A204.1 (cell line): Measurements from ENCODE around the gene SETD2.
"Not testable (repeated sequence)": the region's sequence is repeated elsewhere in the genome, so short reads cannot be mapped to it uniquely, and the experiment has no call there.

Experiments
- FAIRE-seq: peaks from 2 replicates; lab custom pipeline; 2012; peaks lifted over from hg19 to GRCh38; lab: Jason Lieb, UNC

Gene SETD2, protein sequence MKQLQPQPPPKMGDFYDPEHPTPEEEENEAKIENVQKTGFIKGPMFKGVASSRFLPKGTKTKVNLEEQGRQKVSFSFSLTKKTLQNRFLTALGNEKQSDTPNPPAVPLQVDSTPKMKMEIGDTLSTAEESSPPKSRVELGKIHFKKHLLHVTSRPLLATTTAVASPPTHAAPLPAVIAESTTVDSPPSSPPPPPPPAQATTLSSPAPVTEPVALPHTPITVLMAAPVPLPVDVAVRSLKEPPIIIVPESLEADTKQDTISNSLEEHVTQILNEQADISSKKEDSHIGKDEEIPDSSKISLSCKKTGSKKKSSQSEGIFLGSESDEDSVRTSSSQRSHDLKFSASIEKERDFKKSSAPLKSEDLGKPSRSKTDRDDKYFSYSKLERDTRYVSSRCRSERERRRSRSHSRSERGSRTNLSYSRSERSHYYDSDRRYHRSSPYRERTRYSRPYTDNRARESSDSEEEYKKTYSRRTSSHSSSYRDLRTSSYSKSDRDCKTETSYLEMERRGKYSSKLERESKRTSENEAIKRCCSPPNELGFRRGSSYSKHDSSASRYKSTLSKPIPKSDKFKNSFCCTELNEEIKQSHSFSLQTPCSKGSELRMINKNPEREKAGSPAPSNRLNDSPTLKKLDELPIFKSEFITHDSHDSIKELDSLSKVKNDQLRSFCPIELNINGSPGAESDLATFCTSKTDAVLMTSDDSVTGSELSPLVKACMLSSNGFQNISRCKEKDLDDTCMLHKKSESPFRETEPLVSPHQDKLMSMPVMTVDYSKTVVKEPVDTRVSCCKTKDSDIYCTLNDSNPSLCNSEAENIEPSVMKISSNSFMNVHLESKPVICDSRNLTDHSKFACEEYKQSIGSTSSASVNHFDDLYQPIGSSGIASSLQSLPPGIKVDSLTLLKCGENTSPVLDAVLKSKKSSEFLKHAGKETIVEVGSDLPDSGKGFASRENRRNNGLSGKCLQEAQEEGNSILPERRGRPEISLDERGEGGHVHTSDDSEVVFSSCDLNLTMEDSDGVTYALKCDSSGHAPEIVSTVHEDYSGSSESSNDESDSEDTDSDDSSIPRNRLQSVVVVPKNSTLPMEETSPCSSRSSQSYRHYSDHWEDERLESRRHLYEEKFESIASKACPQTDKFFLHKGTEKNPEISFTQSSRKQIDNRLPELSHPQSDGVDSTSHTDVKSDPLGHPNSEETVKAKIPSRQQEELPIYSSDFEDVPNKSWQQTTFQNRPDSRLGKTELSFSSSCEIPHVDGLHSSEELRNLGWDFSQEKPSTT (N-terminal part only)

DNA sequence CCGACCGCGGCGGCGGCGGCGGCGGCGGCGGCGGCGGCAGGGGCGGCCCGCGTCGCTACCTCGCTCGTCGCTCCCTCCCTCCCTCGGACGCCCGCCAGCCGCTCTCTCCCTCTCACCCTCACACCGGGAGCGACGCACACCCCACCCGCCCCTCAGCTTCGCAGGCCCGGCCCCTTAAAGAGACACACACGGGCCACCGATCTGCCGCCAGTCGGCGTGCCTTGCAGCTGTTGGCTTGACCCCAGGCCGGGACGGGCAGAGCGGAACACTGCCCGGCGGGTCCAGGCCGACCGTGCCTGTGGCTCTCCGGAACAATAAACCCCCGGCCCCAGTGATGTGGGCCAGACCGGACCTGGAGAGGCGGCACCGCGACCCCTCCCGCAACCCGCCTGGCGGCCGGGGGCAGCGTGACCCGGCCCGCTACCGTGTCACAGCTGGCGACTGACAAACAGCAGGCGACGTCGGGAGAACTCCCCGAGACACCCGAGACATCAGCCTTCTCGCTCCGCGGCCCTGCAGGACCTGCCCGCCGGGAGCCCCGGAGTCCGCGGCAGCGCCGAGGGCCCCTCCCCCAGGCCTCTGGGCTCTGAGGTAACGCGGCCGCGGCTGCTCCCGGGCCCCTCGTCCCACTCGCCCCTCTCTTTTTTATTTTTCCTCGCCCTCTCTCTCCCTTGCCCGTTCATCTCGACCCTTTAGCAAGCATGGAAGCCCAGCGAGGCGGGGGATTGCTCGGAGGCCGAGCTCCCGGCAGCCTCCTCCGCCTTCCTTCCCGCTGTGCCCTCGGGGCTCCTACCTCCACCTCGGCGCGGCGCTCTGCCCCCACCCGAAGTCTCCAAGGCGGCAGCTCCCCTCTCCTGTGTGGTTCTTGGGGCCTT, at the start of gene SETD2:
Gene SETD2 (minus strand): TSS at position 107 of the 875 bp plus-strand sequence. CDS start 189 bp downstream, outside the sequence.
- no peak for FAIRE-seq

DNA sequence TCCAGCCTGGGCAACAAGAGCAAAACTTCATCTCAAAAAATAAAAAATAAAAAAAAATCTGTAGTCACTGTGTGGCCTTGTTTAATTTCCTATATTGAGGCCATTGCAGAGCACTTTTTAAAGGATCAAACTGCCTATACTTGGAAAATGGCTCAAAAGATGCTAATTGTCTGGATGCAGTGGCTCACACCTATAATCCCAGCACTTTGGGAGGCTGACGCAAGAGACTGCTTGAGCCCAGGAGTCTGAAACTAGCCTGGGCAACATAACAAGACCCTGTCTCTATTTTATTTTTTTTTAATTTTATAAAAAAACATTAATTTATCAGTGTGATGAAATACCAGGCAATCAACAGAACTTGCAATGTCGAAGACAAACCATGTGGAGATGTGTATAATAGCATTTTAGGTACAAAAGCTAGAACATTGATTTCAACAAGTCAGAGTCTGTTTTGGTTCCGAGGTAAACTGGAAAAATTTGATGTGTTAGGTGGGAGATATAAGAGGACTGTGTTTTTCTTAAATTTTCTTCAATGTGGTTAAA, 47.0 kb upstream of the SETD2 start:
- peak; percentile 47 for FAIRE-seq

DNA sequence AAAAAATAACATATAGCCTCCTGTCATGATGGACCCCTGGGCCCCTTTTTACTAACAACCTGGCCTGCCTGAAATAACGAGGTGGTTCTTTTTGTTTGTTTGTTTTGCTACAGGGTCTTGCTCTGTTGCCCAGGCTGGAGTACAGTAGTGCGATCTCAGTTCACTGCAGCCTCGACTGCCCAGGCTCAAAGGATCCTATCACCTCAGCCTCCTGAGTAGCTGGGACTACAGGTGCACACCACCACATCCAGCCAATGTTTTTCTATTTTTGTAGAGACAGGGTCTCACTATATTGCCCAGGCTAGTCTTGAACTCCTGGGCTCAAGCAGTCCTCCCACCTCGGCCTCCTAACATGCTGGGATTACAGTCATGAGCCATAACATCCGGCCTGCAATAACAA, 42.1 kb upstream of the SETD2 start:
- FAIRE-seq = not testable (repeated sequence)

DNA sequence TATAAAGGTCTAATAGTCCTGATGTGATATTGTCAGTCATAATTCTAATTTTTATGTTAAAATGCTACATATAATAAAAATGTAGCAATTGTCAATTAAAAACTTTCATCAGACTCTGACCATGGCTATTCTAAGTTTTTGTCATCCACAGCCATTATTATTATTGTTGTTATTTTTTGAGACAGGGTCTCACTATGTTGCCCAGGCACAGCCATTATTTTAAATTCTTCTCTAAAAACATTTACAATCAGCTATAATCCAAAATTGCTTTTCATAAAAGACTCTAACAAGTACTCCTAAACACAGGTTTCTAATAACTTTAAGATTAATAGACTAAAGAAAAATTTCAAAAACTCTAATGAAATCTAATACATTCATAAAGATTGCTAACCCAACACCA, 41.0 kb upstream of the SETD2 start:
- peak; percentile 73 for FAIRE-seq

DNA sequence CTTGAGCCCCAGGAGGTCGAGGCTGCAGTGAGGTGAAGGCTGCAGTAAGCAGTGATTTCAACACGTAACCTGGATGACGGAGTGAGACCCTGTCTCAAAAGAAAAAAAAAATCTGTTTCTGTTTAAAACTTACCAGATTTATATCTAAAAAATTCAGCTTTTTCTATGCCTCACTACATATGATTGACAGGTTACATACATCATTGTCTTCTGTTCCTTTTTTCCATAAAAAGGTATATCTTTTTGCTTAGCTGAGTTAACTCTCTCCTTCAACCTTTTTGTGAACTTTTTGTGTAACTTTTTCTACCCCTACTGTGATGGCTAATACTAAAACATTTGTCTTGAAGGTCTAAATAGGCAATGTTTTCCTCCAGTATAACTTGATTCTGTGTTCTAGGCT, 38.6 kb upstream of the SETD2 start:
- FAIRE-seq = no peak

DNA sequence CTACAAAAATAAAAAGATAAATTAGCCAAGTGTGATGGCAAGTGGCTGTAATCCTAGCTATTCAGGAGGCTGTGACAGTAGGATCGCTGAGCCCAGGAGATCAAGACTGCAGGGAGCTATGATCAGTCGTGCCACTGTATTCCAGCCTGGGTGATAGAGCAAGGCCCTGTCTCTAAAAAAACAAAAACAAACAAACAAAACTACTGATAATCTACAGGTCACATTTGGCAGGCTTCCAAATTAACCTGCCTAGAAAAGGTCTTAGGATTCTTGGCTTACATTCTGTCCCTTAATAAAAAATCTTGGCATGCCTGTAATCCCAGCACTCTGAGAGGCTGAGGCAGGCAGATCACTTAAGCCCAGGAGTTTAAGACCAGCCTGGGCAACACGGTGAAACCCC, 33.4 kb upstream of the SETD2 start:
- no peak for FAIRE-seq

DNA sequence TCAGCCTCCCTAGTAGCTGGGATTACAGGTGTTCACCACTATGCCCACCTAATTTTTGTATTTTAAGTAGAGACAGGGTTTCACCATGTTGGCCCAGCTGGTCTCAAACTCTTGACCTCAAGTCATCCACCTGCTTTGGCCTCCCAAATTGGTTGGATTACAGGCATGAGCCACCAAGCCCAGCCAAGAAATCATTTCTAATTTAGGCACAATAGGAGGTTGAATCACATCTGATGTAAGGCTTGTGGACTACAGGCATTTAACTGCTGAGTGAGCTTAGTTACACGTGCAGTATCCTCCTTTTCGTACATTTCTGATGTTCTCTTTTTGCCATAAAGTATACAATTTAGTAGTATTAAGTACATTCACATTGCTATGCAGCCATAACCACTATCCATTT, 31.1 kb upstream of the SETD2 start:
- FAIRE-seq = no peak

DNA sequence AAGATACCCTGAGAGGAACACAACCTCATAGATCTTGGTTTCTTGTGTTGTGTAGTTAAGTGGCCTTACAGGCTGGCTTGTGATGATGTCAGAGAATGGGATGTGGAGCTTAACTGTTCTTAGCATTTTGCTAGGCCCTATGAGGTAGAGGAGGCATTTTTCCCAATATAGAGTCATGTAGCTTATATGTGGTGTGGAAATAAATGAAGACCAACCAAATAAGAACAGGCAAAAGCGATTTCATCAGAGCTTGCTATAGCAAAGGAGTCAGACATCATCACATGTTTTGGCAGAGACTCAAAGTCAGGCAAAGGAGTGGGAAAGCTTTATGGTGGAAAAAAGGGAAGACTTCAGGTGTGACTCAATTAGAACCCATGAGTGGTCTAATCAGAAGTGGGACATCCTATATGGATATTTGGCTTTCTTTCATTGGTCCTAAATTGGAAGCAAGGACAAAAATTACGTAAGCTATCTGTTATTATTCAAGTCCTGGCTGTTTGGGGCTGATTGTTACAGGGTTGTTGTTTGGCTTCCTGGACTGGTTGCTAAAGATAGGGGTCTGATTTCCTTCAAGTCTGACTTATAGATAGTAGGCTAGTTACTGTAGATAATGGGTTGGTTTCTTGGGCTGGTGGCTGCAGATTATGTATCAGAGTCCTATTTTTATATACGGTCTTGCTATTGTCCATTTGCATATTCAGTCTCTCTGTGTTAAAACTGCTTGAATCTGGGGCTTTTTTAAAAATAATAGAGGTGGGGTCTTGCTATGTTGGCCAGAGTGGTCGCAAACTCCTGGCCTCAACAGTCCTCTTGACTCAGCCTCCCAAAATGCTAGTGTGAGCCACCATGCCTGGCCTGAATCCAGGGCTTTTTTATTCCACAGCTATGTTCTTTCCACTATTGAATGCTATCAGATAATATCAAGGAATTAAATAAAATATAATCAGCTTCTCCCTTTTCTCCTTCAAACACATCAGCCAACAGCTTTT, 30.3 kb upstream of the SETD2 start:
- no peak for FAIRE-seq

DNA sequence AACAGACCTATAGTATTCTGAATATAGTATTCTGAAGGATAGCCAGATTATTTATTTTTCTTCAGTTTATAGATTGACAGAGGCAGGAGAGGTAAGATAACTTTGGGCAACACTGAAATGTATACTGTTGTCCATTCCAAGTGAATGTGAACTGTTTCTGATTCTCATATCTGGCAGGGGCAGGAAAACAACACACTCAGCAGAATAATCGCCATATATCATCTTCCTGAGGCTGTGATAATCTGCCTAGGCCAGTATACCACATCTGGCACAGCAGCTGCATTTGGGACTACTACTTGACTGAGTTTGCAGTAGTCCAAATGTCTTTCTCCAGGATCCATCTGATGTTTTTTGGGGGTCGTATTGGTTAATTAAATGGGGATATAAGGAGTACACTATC, 22.4 kb upstream of the SETD2 start:
- FAIRE-seq = no peak

DNA sequence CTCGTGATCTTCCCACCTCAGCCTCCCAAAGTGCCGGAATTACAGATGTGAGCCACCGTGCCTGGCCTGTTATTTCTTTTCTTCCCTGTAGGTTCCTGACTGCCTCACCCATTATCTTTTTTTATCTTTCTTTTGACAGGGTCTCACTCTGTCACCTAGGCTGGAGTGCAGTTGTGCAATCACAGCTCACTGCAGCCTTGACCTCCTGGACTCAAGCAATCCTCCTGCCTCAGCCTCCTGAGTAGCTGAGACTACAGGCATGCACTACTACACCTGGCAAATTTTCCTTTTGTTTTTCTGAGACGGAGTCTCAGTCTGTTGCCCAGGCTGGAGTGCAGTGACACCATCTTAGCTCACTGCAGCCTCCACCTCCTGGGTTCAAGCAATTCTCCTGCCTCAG, 17.8 kb upstream of the SETD2 start:
- FAIRE-seq = not testable (repeated sequence)

DNA sequence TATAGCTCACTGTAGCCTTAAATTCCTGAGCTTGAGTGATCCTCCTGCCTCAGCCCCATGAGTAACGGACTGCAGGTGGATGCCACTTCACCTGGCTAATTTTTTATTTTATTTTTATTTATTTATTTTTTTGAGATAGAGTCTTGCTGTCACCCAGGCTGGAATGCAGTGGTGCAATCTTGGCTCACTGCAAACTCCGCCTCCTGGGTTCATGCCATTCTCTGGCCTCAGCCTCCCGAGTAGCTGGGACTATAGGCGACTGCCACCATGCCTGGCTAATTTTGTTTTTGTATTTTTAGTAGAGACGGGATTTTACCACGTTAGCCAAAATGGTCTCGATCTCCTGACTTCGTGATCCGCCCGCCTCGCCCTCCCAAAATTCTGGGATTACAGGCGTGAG, 16.1 kb upstream of the SETD2 start:
- FAIRE-seq = not testable (repeated sequence)

DNA sequence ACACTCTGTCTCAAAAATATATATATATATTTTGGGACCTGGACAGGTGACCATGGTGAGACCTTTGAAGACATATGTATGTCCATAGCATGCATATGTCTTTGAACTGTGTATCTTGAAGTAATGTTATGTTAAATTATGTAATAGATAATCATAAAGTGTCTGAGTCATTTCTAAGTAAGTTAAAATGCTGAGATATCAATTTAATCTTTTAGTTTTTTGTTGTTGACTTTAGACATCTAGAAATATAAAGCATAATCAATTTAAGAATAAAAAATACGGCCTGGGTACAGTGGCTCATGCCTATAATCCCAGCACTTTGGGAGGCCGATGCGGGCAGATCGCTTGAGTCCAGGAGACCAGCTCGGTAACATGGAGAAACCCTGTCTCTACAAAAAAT, 12.7 kb upstream of the SETD2 start:
- no peak for FAIRE-seq

DNA sequence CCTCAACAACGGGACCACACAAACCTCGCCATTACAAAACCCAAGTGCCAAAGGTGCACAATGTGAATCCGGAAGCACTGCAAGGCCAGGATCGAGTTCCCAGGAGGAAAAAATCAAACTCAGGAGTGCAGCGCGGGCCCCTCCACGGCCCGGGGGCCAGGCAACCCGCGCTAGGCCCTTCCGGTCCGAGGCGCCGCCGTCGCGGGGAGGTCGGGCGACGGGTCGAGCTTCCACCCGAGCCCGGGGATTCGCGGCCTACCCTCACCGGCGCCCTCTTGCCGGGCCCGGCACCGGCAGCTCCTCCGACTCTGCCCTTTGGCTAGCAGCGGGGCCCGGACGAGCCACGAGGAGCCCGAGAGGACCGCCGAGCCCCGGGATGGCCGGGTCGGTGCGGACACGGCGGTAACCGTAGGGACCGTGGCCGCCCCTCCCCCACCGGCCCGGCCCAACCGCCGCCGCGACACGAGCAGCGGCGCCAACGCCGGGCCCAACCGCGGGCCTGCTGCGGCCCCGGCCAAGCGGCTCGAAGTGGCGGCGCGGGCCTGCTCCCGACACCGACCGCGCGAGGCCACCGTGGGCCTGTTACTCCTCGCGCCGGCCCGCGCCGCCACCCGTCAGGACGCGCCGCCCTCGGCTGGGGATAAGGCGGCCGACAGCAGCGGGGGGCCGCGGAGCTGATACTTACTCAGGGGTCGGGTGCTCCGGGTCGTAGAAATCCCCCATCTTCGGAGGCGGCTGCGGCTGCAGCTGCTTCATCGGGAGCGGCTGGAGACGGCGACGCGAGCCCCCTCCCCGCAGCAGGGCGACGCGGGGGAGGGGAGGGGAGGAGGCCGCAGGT, 525 bp downstream of the SETD2 start:
- no peak for FAIRE-seq

DNA sequence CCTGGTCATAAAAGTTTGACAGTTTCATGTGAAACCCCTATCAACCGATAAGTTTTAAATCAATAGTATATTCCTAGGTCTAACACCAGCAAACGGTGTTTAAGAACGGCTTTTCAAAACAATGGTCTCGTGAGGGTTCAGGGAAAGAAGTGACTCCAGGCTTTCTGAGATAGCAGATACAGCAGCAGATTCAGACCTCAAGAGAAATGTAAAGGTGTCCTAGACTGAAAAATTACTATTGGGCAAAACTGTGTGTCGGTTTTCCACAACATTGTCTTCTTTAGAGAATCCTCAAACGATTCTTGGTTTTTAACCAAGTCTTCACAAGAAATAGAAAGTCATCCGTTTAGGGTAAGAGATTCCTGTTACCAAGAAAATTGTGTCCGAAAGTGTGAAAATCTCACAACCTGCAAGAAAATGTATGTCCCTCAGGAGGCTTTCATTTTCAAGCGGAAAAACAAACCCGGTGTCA, 1.2 kb downstream of the SETD2 start:
- no peak for FAIRE-seq

DNA sequence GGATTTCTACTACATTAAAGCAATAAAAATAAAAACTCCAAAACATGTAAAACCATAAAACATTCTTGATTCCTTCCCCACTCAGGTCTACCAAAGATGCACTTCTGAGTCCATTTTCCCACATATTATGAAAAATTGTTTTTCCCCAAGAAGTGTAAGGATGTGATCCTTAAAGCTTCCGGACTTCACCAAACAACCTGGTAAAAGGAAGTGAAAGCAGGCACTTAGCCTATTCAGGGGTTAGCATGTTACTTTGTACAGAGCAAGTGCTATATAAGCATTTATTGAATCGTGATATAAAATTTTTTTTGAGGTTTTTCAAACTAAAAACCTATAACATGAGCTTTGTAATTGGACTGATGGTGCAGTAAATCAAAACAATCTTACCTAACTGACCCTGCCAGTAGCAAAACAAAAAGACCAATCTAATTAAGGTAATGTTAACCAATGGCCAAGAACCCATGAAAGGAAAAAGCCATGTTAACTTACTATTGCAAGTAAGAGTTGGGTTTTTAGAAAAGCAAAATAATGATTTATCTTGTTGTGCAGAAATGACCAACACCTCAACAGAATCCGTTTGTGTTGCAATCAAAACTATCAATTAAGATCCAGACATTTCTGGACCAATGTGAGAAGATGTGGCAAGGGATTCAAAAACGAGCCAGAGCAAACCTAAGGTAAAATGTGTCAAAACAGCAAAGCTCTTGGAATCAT, 1.8 kb downstream of the SETD2 start:
- no peak for FAIRE-seq

DNA sequence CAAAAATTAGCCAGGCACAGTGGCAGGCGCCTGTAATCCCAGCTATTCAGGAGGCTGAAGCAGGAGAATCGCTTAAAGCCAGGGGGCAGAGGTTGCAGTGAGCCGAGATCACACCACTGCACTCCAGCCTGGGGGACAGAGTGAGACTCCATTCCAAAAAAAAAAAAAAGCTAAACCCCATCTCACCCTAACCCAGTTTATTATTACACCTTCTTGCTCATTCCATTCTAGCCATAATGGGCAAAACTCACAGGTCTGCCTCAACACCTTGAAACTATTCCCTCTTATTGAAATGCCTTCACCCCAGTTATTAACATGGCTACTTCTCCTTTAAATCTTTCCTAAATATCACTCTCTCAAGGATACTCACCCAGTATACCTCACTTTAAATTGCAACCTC, 4.1 kb downstream of the SETD2 start:
- no peak for FAIRE-seq

DNA sequence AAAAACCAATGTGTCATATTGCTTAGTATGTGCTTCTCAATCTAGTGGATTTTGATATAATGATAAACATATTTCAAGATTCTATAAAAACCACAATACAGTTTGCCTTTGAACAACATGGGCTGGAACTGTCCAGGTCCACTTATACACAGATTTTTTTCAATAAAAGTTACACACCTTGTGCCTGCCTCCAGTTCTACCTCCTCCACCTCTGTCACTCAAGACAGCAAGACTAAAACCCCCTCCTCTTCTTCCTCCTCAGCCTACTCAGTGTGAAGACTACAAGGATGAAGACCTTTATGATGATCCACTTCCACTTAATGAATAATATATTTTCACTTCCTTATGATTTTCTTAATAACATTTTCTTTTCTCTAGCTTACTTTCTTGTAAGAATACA, 5.7 kb downstream of the SETD2 start:
- FAIRE-seq = no peak

DNA sequence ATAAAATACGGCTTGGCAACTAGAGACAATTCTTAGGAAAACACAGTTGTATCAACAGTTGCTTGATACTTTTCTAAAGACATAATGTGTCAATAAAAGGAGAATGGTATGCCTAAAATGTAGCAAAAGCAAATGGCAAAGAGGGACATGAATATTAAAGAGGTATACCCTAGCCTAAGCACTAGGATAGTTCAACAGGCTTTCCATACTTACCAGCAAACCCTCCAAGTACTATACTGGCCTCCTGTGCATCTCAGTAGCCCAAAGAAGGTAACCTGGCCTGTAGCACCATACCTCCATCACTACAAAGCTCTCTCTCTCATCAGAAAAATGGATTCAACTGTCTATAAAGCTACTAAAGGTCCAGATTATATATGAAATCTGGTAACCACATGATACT, 7.5 kb downstream of the SETD2 start:
- no peak for FAIRE-seq
